Stimulated activated CD4-positive, alpha-beta T cell treated with anti-CD3 and anti-CD28 coated beads, TNF-alpha, amount 100 ng/mL, for 48 hours (primary cell): ENCODE measurements around the gene BAMBI.
"Not testable (repeated sequence)": the region's sequence is repeated elsewhere in the genome, so short reads cannot be mapped to it uniquely, and the experiment has no call there.

Experiments
- DNase-seq, 3 donors: peaks; one replicate each; pipeline ENCODE4 v3.0.0-alpha.2; 2020; ENCODE audit warnings: low read depth in 3 of 3

Gene BAMBI, protein sequence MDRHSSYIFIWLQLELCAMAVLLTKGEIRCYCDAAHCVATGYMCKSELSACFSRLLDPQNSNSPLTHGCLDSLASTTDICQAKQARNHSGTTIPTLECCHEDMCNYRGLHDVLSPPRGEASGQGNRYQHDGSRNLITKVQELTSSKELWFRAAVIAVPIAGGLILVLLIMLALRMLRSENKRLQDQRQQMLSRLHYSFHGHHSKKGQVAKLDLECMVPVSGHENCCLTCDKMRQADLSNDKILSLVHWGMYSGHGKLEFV

GRCh38 chr10:28676968-28677887, at the start of gene BAMBI:
BAMBI (plus strand) TSS chr10:28677521; CDS start chr10:28677898, 377 bp downstream.
- peak; percentile 68 to 89 (median 78) for DNase-seq

GRCh38 chr10:28628184-28628893, 49.0 kb upstream of the BAMBI start:
- peak; percentile 37 to 66 (median 54) for DNase-seq

- DNase-seq = no peak
These were observed 45.3 kb upstream of the BAMBI start for GRCh38 chr10:28631896-28632583.

DNA sequence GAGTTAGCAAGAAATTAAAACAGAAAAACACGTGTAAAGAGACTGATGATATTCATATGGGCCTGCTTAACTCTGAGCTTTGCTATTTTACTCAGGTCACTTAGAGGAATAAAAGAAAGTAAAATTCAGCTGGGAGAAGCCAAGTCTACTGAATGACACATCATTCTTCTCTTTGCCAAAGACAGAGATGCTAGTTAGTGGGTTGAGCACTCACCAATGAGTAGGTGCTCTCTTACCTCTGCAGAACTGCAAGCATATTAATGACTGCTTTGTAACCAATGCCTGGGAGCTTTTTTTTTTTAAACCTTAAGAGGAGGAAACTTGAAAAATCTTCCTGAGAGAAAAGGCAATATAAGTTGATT, 44.8 kb upstream of the BAMBI start:
- DNase-seq = no peak

- no peak for DNase-seq
These were observed 43.6 kb upstream of the BAMBI start for GRCh38 chr10:28633750-28634149.

DNA sequence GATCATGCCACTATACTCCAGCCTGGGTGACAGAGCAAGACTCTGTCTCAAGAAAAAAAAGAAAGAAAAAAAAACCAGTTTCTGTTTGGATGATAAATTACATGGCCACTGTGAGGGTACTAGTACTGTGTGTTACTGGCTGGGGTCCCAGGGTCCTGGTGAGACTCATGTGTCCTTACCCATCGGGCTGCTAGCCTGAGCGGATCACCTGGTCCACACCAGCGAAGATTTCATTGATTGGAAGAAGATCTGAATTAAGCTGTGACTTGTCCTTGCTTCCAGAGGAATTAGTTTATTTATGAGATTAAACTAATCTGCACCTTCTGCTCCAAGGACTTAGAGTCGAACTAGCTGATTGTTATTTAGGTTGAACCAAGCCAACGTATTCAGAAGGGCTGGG, 40.0 kb upstream of the BAMBI start:
- no peak for DNase-seq

DNA sequence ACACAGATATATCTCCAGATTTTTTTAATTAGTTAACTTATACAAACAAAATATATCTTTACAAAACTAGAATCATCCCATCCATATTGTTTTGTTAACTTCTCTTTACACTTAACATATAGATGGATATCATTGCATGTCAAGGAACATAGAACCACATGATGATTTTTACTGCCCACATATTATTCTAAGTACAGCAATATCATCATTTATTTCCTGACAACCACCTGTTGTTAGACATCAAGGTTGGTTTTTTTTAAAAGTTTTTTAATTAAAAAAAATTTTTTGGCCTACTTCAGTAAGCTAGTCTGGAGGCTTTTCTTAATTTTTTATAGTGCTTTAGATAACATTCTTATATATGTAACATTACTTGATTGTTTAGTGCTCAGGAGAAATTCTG, 38.9 kb upstream of the BAMBI start:
- no peak for DNase-seq

DNA sequence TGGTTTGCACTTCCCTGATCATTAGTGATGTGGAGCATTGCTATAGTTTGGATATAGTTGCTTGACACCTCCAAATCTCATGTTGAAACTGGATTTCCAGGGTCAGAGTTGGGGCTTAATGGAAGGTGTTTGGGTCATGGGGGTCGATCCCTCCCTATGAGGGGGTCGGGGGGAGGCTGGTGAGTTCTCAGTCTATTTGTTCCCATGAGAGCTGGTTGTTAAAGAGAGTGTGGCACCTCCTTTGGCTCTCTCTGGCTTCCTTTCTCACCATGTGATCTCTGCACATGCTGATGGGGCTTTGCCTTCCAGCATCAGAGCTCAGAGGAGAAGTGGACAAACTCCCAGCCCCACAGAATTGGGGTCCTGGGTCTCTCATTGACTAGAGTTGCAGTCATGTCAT, 36.8 kb upstream of the BAMBI start:
- no peak for DNase-seq

DNA sequence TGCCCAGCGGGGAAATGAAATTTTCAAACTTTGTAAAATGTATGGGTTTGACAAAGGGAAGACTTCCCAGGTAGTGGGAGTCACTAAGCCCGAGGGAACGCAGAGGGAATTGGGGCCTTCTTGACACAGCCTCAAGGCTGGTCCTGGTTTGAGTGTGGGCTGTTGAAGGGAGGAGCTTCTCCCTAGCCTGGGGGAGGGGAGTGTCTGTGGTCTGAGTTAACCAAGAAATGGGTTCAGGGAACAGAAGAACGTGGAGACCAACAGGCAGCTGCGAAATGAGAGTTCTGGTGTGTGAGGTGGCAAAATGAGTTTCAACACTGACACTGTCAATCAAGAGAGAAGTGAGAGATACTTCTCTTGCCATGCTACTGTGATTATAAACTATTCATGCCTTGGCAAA, 32.7 kb upstream of the BAMBI start:
- DNase-seq = no peak

DNA sequence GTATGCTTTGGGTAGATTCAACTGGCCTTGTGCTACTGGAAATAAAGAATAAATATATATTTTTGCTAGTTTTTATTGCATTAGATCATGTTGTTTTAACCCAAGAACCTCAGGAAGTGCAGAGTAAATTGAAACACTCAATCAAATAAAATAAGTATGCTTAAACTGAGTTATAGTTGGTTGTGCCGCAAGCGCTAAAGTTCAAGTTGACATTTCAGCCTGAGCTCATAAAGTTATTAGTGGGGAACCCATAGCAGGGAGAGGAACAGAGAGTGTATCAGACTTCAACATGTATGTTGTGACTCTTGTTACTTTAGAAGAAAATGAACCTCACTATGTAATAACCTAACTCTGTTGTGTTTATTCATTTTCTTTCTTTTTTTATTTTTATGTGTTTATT, 25.2 kb upstream of the BAMBI start:
- no peak for DNase-seq

DNA sequence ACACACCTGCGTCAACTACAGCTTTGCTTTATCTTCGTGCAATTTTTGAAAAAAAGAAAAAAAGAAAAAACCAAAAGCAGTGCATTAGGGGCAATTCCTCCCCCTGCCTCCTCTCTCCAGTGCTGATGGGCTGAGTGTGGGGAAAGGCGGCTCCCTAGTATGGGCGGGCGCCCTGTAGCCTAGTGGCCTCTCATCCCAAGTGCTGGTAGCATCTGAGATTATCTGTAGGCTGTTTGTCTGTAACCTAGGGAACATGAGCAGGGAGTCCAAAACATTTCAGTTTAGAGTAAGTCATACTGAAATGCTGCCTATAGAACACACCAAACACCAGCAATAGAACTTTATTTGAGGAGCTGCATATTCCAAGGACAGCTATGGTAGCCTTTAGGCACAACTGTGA, 24.6 kb upstream of the BAMBI start:
- DNase-seq = no peak

DNA sequence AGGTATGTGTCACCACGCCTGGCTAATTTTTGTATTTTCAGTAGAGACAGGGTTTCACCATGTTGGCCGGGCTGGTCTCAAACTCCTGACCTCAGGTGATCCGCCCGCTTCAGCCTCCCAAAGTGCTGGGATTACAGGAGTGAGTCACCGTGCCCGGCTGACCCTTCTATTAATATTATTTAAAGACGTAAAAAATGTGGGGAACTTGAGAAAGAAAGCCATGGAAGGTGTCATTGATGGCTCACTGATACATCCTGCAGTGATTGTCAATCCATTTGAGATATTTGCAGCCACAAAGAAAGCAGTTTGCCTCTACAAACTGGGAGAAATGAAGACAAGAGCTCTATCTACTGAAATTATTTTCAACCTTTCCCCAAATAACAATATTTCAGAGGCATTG, 18.5 kb upstream of the BAMBI start:
- not testable (repeated sequence) for DNase-seq

DNA sequence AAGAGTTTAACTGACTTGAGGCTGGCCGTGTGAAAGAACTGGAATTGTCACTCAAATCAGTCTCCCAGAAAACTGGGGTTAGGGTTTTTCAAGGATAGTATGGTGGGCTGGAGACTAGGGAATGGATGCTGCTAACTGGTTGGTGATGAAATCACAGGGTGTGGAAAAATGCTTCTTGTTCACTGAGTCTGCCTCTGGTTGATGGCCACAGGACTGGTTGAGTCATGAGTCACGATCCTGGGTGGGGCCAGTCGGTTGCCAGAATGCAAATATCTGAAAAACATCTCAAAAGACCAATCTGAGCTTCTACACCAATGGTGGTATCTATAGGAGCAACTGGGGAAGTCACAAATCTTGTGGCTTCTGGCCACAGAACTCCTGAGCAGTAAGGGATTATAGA, 16.3 kb upstream of the BAMBI start:
- DNase-seq = no peak

GRCh38 chr10:28663576-28664368, 13.5 kb upstream of the BAMBI start:
- DNase-seq = peak in 2 of 3 donors; percentile 47 to 50

- no peak for DNase-seq
These were observed 13.0 kb upstream of the BAMBI start for GRCh38 chr10:28664369-28664740.

DNA sequence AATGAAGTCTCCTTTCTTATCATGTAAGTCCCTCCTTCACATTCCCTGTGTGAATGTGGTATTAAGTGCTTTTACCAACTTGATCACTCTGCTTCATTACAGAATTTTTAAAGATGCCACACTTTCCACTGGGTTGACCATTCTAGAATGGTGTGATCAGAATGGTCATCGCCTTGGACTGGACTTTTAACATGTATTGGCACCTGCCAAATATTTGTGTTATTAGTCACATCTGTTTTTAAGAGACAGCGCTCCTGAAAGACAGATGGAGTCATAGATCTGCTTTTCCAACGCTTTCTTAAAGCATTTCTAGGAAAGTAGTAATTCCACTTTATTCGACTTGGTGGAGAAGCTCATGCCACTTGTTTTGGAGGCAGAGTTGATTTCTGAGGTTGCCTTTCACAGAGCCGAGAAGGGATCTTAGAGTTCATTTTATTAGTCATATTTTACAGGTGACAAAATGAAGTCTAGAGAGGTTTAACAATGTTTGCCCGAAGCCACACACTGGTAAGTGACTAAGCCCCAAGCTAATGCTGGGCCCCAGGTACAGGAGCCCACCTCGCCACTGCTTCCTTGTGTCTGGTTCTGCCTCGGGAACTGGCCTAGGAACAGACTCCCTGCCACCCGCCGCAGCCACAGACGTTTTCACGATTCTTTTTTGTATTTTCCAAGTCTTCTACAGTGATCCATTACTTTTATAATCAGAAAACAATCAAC, 10.4 kb upstream of the BAMBI start:
- no peak for DNase-seq

DNA sequence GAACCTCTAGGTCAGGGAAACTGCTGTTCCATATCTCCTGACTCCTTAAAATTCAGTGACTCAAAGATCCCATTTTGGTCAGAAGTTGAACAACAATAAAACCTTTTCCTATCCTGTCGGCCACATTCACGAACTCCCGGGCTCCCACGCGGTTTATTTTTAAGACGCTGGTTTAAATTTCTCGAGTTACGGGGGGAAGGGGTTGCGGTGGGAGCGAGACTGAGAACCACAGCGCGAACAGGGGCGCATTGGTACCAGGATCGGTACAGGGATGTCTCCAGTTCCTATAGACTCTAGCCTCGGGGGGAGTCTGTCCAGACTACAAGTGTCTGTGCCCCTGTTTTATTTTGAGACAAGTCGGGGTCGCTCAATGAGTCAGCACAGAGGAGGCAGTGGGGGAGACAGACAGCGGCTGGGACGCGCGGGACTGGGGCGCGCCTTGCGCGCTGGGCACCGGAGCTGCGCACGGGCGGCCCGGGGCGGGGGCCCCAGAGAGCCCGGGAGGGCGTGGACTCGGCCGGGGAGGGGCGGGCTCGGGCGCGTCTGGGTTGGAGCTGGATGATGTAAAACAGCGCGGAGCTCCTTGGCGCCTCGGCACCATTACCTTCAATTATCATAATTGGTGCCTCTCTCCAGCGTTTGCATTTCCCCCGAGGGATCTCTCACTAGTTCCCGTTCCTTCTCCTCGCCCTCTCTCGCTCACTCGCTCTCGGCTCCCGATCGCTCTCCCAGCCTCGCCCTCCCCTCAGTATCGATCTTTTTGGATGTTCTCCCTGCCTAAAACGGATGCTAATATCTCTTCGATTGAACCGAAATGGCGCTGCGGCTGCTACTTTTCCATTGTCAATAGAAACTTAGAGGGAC, 8.7 kb upstream of the BAMBI start:
- peak in 2 of 3 donors; percentile 24 to 59 for DNase-seq

GRCh38 chr10:28669227-28670173, 7.8 kb upstream of the BAMBI start:
- DNase-seq = no peak
